ENCODE measurements around the gene GPC6.

GPC6 gene

DNA sequence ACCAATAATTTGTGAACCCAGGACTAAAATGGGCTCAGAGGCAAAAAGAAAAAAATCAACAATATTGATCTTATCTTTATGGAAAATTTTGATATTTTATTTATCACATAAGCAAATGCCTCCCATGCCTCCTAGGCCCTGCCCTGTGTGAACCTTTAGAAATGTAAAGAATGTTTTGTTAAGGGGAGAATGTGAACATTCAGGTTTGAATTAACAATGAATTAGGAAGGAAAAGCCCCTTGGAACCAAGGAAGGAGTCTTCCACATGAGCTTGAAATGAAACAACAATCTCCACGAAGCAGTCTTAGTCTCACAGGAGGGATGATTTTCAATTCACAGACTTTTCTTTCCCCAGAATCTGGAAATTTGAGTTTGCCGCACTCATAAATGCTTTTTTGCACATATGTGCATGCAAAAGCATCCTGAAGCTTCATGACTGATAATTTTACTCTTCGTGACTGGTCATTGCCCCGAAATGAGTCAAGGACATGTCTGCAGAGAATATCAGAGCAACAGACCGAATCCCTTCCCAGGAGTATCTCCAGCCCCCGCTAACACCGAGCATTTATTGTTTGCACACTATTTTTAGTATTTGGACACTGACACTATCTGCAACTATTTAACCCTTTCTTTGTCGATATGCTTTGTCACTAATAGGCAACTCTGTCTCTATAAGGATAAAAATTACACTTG is 1117.7 kb downstream of the GPC6 start:
- DNase-seq, result no peak

DNA sequence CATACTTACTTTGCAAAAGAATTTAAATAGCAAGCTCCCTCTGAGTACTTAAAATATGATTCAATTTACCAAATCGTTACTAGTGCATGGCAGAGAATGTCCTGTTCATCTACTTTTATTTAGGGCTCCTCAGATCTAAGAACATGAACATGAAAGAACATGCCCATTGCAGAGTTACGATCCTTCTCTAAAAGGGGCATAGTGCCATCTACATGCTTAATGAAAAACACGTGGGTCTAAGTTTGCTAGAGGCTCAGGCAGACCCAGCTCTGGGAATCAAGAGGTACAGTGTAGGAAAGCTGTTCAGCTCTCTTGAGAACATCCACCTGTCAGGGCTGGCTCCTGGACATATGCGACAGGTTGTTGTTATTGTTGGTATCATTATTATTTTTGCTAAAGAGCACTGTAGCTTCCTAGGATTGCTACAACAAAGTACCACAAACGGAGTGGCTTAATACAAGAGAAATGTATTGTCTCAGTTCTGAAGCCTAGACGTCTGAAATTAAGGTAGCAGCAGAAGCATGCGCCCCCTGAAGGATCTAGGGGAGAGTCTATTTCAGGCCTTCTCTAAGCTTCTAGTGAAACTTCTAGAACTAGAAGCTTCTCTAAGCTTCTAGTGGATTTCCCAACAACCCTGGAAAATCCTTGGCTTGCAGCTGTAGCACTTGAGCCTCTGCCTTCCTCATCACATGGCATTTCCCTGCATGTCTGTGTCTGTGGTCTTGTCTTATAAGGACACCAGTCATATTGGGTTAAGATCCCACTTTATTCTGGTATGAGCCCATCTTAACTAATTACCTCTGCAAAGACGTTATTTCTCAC is 1119.0 kb downstream of the GPC6 start:
- peak in 1 of 2 experiments; percentile 6 for DNase-seq

DNA sequence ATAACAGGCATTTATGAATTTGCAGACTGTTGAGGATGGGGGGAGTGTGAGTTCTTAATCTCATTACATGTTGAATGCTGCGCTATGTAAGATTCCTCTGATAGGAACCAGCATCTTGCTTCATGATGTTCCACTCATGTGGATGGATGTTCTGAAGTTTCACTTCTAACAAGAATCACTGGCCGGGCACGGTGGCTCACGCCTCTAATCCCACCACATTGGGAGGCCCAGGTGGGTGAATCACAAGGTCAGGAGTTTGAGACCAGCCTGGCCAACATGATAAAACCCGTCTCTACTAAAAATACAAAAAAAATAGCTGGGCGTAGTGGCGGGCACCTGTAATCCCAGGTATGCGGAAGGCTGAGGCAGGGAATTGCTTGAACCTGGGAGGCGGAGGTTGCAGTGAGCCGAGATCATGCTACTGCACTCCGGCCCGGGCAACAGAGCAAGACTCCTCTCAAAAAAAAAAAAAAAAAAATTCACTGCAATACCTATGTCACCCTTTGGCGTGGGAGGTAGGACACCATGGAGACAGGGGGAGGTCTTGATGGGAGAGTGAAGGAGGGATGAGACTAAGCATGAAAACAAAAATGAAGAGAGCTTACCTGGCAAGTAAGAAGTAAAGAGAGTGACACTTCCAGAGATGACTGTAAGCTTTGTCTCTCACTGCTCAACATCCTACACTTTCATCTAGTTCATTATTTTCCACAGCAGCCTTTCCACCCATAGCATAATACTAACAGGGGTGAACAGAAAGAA is 1119.8 kb downstream of the GPC6 start:
- DNase-seq, result no peak

DNA sequence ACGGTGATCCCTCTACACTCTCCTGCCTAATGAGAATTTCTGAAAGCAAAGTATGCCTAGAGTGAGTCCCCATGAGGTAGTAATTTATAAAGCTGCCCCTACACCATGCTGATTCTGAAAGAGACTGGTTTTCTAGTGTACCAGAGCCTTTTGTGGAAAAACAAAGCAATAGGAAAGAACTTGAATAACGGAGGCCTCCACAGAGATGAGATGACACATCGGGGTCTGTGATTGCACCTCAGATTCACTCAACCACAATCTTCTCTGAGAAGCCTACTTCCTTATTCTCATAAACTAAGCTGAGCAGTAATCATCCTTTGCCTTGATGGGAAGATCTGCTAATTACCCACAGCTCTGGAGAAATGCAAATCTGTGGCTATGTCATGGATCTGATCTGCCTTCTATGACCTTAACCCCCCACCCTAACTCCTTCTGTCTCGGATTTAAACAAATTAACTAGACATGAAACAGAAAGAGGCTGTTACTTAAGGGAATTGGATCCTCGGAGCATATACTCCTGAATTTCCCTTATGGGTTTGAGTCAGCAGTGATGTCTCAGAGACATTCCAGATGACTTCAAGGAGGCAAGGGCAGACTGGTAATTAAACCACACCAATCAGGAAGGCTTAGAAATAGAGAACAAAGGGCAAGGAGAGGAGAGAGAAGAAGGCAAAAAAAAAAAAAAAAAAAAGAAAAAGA is 1124.8 kb downstream of the GPC6 start:
- no peak for DNase-seq

DNA sequence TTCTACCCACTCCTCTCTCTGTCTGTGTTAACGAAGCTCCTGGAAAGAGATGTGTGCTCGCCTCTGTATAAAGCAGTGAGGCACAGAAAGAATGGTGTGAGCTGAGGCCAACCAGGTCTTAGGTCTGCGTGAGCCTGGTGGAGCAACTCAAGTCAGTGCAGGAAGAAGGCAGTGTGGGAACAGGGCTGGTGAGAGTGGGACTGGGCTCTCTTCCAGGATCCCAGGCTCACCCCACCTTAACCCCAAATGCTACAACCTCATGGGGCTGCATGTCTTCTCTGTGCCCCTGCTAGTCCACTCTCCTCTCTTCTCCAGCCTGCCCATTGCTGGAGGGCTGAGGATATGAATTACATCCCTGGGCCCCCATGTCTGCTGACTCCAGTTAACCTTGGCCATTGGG is 1125.5 kb downstream of the GPC6 start:
- no peak for DNase-seq

DNA sequence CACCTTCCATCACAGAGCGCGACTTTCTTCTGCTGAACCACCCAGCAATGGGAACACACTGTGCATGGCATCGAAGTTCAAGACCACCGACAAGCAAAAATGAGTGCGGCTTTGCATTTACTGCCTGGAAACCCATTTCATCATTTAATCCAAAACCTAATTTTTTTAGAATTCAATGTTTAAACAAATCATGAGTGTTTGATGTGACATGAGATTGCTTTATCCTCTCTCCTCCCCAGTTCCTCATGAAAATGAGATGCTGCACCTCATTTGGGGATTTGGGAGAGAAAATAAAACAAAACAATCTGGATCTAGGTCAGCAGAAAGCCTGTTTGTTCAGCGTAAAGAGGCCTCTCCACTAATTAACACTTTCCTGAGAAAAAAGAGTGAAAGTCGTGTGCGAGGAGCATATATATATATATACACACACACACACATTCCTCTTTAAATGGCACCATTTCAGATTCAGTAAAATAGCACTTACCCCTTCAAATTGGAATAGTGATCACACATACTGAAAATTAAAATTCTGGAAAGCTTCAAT is 1126.6 kb downstream of the GPC6 start:
- DNase-seq, result no peak

DNA sequence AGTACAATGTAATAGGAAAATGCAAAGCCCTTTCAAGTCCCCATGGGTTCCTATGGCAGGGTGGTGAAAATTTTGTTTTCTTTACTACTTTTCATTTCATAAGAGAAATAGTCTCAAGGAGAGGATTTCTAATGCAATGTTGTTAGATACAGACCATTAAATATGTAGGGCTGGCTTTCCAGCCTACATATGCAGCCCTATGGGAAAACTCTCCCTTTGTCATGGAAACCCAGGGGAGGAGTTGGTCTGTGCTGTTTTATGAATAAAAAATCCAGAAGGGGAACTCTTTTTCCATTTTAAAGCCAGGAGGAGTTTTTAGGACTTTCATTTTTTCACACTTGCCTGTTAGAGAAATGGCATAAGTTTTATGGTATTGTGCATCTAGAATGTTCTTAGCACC is 1133.3 kb downstream of the GPC6 start:
- no peak for DNase-seq

DNA sequence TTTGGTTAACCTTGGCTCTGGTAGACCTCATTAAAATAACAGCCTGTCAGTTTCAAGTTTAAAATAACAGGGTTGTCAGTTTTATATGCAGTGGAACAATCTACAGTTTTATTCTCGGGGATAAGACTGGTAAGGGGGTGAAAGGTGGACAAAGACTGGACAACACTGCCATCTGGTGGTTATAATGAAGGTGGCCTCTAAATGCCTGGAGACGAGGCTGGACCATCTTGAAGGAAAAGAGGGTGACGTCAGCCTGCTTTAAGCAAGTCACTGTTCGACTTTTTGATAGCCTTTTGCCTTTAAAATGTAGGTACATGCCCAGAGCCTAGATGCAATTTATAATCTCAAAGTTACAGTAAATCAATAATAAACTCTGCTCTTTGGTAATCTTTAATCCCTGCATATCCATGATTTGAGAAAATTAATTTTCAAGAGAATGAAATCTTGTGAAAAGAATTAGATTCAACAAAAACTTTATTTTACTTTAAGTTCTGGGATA is 1135.9 kb downstream of the GPC6 start:
- DNase-seq, result peak; percentile 30 to 81

DNA sequence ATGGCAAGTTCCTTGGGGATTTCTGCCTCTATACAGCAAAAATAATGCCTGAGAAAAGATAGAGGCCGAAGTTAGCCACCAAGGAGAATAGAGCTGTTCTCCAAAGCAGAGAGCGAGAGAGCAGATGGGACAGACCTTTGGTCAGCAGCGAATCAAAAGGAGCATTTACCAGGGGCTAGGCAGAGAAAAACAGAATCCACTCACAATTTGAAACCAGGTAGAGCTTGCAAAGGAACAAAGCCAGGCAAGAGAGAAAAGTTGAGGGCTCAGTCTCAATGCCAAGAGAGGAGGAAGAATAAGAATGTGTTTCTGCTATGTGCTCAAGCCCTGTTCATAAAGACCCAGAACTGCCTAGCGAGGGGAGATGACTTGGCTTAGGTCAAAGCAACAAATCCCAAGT is 1140.1 kb downstream of the GPC6 start:
- no peak for DNase-seq

DNA sequence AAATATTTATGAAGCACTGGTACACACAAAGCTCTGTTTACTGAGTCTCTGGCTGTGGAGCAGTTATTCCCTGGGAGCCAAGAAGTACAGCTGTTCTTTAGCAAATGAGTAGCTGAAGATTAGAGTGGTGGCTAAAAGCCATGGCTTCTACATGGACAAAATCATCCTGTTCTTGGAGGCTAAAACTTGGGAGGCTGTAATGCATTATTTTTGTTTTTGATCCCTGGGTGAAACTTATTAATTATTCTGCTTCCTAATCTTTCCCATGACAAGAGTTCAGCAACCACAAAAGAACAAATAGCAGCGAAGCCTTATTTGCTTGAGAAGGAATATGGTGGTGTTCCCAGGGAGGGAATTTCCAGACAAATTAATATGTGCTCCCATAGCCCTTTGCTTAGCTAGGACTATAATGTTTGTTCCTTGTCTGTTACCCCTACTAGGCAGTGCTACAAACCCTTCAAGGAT is 1143.4 kb downstream of the GPC6 start:
- no peak for DNase-seq

DNA sequence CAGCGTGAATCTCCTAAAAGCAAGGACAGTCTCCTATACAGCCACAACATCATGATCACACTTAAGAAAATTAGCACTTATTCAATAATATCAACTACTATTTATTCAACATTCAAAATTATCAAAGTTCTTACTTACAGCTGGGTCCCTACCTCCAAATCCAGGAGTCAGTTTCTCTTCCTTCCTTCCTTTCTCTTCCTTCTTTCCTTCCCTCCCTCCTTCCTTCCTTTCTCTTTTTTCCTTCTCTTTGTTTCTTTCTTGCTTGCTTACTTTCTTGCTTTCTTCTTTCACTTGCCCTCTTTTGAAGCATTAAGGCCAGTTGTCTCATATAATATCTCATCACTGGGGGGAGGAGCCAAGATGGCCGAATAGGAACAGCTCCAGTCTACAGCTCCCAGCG is 1145.2 kb downstream of the GPC6 start:
- DNase-seq, result no peak

DNA sequence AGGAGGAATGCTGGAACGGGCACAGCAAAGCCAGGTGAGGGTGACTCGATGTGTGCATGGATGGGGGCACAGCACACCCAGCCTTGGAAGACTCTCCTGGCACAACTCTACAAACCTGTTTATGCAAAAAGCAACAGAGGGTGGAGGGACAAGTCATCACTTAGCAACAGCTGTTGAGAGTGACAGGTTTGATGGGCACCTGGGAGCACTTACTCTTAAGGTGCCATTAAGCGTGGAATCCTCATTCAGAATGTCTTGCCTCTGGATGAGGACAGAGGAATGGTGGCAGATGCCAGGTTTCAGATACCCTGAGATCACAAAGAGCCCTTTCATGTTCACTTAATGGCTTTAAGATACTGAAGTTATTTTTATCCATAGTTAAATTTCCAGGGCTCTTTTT is 1155.9 kb downstream of the GPC6 start:
- no peak for DNase-seq

DNA sequence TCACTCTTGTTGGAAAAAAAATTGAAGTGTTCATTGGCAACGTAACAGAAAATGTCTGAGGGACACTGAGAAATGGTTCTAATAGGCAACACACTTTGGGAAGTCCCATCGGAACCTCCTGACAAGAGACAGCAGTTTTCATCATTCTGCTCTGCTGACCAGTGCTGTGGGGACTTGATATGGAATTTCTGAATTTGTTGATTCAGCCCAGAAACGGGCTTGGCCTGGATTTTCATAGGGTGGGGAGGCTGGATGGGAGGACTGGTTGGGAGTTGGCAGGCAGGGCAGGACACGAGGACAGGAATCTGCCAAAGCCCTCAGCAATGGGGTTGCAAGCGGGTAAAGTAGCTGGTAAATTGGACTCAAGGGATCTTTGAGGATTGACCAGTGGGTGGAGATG is 1156.4 kb downstream of the GPC6 start:
- no peak for DNase-seq

DNA sequence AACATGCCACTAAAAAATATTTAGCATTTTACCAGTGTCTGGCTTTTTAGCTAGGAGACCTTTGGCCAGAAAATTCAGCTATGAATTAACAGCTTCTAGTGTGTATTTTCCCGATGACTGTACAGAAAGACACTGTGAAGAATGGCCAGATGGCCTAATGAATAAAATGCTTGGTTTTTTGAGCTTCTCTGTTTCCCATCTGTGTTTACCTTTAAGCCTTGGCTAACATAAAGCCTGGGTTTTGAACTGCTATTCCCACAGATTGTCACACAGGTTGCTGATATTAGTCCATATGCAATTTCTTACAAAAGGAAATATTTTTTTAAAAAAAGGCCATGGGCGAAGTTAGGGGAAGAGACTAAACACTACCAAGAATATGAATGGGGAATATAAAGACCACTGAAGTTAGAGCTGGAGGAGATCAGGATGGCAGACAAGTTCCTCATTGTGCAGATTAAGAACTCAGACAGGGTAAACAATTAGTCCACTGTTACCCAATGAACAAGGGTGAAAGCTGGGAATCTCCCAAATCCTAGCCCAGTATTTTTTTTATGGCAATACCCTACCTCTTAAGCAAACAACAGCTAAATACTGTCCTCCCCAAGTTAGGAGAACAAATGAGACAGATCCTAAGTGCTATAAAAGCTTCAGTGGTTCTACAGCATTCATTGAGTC is 1157.8 kb downstream of the GPC6 start:
- no peak for DNase-seq

DNA sequence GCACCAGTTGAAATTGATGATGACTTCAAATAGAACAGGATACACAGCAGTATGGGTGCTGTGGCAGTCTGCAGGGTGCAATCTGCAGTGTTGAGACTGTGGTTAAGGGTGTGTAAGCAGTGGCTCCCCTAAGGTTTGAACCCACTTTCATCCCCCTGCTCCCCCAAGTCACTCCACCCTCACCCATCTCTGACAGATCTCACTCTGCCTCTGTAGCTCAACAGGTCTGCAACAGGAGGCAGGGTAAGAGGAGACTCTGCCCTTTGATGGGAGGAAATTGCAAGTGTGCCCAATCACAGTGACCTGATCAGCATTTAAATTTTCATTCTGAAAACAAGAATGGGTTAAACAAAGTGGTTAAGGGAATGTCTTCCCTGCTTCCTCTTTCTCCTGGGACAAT is 1160.4 kb downstream of the GPC6 start:
- no peak for DNase-seq

DNA sequence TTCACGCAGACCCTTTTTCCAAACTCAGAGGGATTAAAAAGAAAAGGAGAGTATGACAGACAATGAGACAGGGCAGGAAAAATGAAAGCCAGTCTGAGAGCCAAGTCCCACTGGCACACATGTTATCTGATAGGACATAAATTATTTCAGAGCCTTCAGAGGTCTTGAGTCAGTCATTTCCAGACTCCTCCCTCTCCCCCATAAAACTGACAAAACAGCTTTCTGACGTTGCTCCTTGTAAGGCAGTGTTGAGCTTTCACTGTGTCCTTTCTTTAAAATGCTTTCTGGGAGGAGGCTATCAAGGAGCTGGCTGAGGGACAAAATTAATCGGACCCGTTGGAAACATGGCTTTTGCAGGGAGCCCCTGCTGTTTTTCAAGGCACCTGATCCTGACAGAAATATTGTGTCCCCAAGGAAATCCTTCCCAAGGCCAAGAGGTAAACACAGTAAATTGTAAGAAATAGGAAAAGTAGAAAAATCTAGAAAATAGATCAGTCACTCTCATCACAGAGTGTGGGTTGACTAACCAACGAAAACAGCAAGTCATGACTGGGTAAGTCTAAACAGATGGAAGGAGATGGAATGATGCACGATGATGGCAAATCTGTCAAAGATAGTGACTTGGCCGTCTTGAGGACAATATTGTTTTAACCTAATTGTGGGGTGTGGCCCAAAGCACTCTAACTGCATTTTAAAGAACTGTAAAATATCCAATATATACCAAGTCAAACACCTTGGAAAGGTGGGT is 1163.2 kb downstream of the GPC6 start:
- no peak for DNase-seq

DNA sequence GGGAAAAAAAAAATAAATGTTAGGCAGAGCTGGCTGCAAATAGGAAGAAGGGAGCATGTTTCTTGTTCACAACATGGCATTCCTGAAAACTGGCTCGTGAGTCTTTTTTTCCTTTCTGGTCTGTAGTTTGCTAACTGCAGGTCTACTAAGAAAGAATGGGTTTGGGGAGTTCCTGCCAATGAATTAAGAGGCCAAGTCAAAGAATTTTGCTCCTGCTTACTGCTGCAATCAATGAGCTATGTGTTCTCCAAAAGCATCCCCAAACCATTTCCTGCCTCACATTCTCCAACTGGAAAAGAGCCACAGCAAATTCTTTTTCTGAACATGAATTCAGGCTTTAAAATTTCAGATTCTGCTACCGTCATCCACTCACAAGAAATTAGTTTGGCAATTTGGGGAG is 1164.3 kb downstream of the GPC6 start:
- no peak for DNase-seq

DNA sequence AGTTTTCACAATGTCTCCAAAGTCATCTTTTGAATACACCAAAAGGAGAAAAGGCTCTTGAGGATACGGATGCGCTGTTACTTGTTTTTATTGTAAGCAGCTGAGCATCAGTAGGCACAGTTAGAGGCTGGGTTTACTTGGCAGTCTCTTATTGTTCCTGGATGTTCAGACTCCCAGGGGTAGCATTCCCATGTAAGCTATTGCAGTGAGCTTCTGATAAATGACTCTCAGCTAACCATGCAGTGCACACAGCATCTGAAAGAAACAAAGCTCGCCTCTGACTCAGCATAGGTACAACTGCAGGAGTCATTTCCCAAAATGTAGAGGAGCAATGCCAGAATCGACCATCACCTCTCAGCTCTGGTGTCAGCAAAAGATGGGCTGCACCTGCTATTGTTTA is 1168.1 kb downstream of the GPC6 start:
- no peak for DNase-seq

DNA sequence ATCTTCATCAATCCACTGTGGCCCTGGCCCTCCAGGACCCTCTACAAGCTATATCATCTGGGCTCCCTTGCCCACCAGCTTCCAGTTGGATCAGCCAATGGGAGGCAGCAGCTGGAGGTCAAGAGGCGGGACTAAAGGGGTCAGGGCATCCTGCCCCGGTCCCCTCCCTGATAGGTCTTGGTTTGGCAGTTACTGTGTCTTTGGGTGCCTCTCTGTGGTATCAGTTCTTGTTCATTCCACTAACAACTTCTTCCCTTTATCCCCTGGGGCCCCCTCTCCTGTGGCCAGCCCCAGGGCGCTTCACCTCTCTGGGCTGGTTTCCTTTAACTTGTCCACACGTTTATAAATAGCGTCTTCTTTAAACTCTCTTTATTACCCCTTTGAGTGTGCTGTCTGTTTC is 1169.3 kb downstream of the GPC6 start:
- DNase-seq, result no peak

DNA sequence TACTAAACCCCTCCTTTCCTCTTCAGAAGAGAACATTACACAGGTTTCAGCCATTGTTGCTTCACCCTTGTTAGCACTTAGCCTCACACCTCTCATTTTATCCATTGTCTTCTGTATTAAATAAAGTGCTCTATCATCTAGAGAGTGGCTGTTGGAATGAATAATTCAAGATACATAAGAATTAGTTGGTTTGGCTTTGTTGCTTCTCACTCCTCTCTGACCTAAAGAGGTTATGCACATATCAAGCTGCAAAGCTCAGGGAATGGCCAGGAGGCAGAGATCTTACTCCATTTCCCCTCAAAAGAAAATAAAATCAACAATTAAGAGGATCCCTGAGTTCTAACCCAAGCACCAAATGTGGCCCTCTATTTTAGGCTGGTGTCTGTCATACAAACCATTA is 1173.2 kb downstream of the GPC6 start:
- no peak for DNase-seq

DNA sequence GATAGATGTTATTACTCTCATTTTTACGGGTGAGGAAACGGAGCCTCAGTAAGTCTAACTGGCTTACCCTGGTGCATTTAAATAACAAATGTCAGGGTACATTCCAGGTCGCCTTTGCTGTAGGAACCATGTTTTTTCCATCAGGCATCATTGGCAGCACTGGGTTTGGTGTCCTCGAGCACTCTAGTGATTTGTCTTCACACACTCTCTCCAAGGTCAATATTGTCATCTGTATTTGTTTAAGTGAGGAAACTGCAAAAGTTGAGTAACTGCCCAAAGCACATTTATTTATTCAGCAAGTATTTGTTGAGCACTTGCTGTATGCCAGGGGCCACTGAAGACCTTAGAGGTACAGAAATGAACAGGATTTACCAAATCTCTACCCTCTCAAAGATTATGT is 1174.3 kb downstream of the GPC6 start:
- no peak for DNase-seq
